Heart left ventricle (tissue), 16 donors: Measurements from ENCODE around the gene BST2. TPM values are rescaled to one million over a fixed set of nuclear protein-coding genes. Genes with fewer than 3 reads are reported as not detected.

ENCODE experiments used
- ATAC-seq, 4 donors: fragments of 200-7000 bp; cut with Tn5 transposase; one replicate each; pipeline ENCODE4 v1.9.1; 2020 to 2022; ENCODE audit warnings: moderate library complexity in 4 of 4, mild to moderate bottlenecking in 3 of 4, moderate number of reproducible peaks in 1 of 4
- DNase-seq, 5 donors: peaks; one replicate each; pipeline ENCODE4 v3.0.0-alpha.2; 2020
- H3K27ac ChIP-seq, 12 donors: fragments of 200-600 bp; sonication (generic) in 4 of 12; one replicate each; pipeline versions ENCODE4 v1.5.0 to v1.8.0; 2016 to 2022; ENCODE audit warnings: mild to moderate bottlenecking in 2 of 12
- H3K27me3 ChIP-seq, 9 donors: fragments of 200-600 bp; sonication (generic) in 2 of 9; one replicate each; pipeline versions ENCODE4 v1.5.1 to v1.8.0; 2016 to 2022; ENCODE audit warnings: mild to moderate bottlenecking in 3 of 9
- H3K36me3 ChIP-seq, 9 donors: fragments of 200-600 bp; sonication (generic) in 2 of 9; one replicate each; pipeline versions ENCODE4 v1.5.0 to v1.8.0; 2018 to 2022; ENCODE audit warnings: mild to moderate bottlenecking in 2 of 9
- H3K4me1 ChIP-seq, 12 donors: fragments of 200-600 bp; sonication (generic) in 4 of 12; one replicate each; pipeline versions ENCODE4 v1.5.0 to v1.8.0; 2016 to 2022; ENCODE audit warnings: mild to moderate bottlenecking in 3 of 12
- H3K4me3 ChIP-seq, 12 donors: fragments of 200-600 bp; sonication (generic) in 4 of 12; one replicate each; pipeline versions ENCODE4 v1.5.0 to v1.8.0; 2017 to 2022; ENCODE audit warnings: mild to moderate bottlenecking in 9 of 12, moderate library complexity in 4 of 12
- H3K9me3 ChIP-seq, 12 donors: fragments of 200-600 bp; sonication (generic) in 4 of 12; one replicate each; pipeline versions ENCODE4 v1.5.0 to v1.8.0; 2016 to 2022; ENCODE audit warnings: mild to moderate bottlenecking in 1 of 12
- POLR2A ChIP-seq, 2 donors: fragments of 450-650 bp; IDR thresholded peaks; one replicate each; pipeline ENCODE4 v1.6.1; 2017; ENCODE audit warnings: antibody characterized with exemption in 2 of 2, mild to moderate bottlenecking in 2 of 2, moderate library complexity in 2 of 2
- WGBS, 4 donors: extraction: QIAGEN DNeasy Blood & Tissue Kit in 2 of 4; methylation state at CpG; one replicate each; pipeline versions ENCODE4 v1.1.5 to v1.1.7; 2013 to 2018; 5-methylcytosine and 5-hydroxymethylcytosine counted together
- intact Hi-C, 10 donors: fragments of 100-400 bp; cut with DNase I; formaldehyde crosslinking; loops; one replicate each; pipeline versions ENCODE4 v1.11.1 to v1.14.2; 2022
- polyA plus RNA-seq, 2 donors: library from polyadenylated mRNA; stranded (reverse); fragments of 200-250 nt; gene quantifications; one replicate each; pipeline ENCODE4 v1.2.3, GENCODE V29; 2013
- total RNA-seq, 9 donors: library from RNA; depleted of rRNA in 2 of 9; stranded (reverse); fragments of >200 nt in 2 of 9; fragmentation: NEBNext Ultra II Directional in 3 of 9; extraction: Animal tissue kit (Norgen Biotek cat#: 25700) in 3 of 9; gene quantifications; one replicate each; pipeline versions ENCODE4 v1.1.0 to v1.2.4, GENCODE V29; 2016 to 2023
- TF ChIP-seq, protein P1 (sequence below), 12 donors: fragments of 200-600 bp; sonication (generic) in 4 of 12; IDR thresholded peaks; one replicate each; pipeline versions ENCODE4 v1.5.0 to v1.8.0; 2018 to 2022; ENCODE audit warnings: antibody characterized with exemption in 12 of 12, mild to moderate bottlenecking in 5 of 12
- donor health status: ischemic (EF 13 %, LVEDD 7.1; RV severe dilation, severe dysfunction).
- donor health status: healthy with polysubstance abuse.
- donor health status: DM: no; HTN: yes; CAD: no.
- donor health status: DM: no; HTN: no; CAD: no.
- donor health status: ischemic (EF 25% LVEDD 6.9; RV normal size, moderate dysfunction).
- donor health status: ischemic (EF 25% LVEDD 5.7; RV mildly dilated, moderate dysfunction).
- donor health status: healthy.
- donor health status: DM: yes; HTN: yes; CAD: no.
- donor health status: ischemic (EF 35%, LVEDD 5.7; RV mildly dilated, moderate dysfunction).
- donor health status: nonischemic (EF 11% LVEDD 7.7; RV severe dilation, severe dysfunction).
- donor health status: DM: yes; HTN: yes; CAD: no.
- donor health status: PGD.
- donor health status: ischemic (EF 29% LVEDD 5.4; RV normal size, mild dysfunction).
- donor health status: nonischemic (EF 23%, LVEDD 6.1; RV moderate dilation, normal function).

BST2 gene
- total and polyA plus RNA-seq, 11 donors, result 28.6 to 116 (median 49.4) TPM

- Histone ChIP-seq H3K4me3 (peak overlapping the region in 11 of 12 donors; percentile 44 to 83 (median 55)), H3K9me3 (no peaks in the 10 kb centered on the region), H3K36me3 (peaks cover 0 to 11% (median 0%) of the 10 kb centered on the region in 9 donors), H3K27ac (peak overlapping the region; percentile 51 to 97 (median 86)), H3K27me3 (peaks cover 0 to 5% (median 0%) of the 10 kb centered on the region in 9 donors), H3K4me1 (peaks cover 0 to 39% (median 7%) of the 10 kb centered on the region in 12 donors)
- 59 to 68% (median 65%) methylated on average over 8 to 10 of the region's 10 CpGs for WGBS, 4 donors
- DNase-seq (no peak), ATAC-seq (peak in 1 of 4 donors; percentile 12)
- TF ChIP-seq, protein P1, sequence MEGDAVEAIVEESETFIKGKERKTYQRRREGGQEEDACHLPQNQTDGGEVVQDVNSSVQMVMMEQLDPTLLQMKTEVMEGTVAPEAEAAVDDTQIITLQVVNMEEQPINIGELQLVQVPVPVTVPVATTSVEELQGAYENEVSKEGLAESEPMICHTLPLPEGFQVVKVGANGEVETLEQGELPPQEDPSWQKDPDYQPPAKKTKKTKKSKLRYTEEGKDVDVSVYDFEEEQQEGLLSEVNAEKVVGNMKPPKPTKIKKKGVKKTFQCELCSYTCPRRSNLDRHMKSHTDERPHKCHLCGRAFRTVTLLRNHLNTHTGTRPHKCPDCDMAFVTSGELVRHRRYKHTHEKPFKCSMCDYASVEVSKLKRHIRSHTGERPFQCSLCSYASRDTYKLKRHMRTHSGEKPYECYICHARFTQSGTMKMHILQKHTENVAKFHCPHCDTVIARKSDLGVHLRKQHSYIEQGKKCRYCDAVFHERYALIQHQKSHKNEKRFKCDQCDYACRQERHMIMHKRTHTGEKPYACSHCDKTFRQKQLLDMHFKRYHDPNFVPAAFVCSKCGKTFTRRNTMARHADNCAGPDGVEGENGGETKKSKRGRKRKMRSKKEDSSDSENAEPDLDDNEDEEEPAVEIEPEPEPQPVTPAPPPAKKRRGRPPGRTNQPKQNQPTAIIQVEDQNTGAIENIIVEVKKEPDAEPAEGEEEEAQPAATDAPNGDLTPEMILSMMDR (IDR thresholded peaks at IDR 0.05), result no peak
- no peak for TF ChIP-seq POLR2A (IDR thresholded peaks at IDR 0.05)
- intact Hi-C loops, result no loop called here
These were observed 836 bp upstream of the BST2 start for GRCh38 chr19:17406046-17406886.

DNA sequence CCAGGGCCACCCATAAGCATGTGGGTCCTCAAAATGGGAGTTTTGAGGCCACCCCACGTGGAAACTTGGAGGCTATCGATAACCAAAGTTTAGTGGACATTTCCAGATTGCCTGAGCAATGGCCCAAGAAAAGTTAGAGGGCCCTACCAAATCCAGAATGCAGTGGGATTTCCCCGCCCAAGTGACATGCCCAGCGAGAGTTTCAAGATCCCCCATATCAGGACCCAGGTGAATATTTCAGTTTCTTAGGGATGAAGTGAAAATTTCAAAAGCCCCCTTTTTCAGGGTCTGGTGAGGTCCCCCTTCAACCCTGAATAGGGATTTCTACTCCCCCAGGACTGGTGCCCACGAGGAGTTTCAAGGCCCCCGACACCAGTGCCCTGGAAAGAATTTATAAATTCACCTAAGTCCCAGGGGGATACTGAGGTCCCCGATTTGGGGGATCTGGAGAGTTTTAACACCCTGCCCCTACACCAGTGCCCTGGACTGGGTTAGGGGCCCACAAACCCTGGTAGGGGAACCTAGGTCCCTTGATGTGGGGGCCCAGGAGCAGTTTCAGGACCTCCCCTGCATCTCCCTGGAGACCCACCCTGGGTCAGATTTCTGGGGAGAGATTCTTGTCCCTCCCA is 695 bp downstream of the BST2 start:
- ATAC-seq (peak in 1 of 4 donors; percentile 6), DNase-seq (no peak)
- peak overlapping the region; percentile 44 to 83 (median 54) for H3K4me3 ChIP-seq
- peaks cover 0 to 39% (median 7%) of the 10 kb centered on the region in 12 donors for H3K4me1 ChIP-seq
- H3K27me3 ChIP-seq, result peaks cover 0 to 7% (median 0%) of the 10 kb centered on the region in 9 donors
- H3K36me3 ChIP-seq, result peaks cover 0 to 23% (median 0%) of the 10 kb centered on the region in 9 donors
- no peaks in the 10 kb centered on the region for H3K9me3 ChIP-seq
- H3K27ac ChIP-seq, result peak overlapping the region; percentile 67 to 97 (median 84)
- TF ChIP-seq POLR2A (IDR thresholded peaks at IDR 0.05), result no peak
- TF ChIP-seq, protein P1 (IDR thresholded peaks at IDR 0.05), result no peak
- 52 to 66% (median 63%) methylated on average over 7 of the region's 7 CpGs for WGBS, 4 donors
- intact Hi-C loops, result no loop called here

DNA sequence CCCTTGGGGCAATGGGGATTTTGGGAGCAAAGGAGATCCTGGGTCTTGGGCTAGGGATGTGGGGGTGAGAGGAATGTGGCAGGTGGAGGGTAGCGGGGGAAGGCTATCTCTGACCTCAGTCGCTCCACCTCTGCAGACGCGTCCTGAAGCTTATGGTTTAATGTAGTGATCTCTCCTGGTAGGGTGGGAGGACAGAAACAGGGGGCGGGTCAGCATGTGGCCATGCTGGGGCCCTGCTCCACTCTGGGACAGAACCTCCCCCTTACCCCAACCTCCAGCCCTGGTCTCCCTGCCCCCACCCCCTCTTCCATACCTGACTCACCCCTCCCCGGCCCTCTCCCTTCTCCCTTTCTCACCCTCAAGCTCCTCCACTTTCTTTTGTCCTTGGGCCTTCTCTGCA is 1.4 kb downstream of the BST2 start:
- no peaks in the 10 kb centered on the region for H3K9me3 ChIP-seq
- intact Hi-C loops, result no loop called here

More for the DNA sequence above, 1.4 kb downstream of the BST2 start:
- H3K4me1 ChIP-seq, result peaks cover 0 to 39% (median 7%) of the 10 kb centered on the region in 12 donors
- peaks cover 0 to 26% (median 0%) of the 10 kb centered on the region in 9 donors for H3K36me3 ChIP-seq
- WGBS, 4 donors, result 60 to 79% (median 69%) methylated on average over 6 of the region's 6 CpGs
- DNase-seq, result no peak
- TF ChIP-seq, protein P1 (IDR thresholded peaks at IDR 0.05), result no peak
- TF ChIP-seq POLR2A (IDR thresholded peaks at IDR 0.05), result no peak
- peak overlapping the region; percentile 44 to 83 (median 54) for H3K4me3 ChIP-seq
- H3K27me3 ChIP-seq, result peaks cover 0 to 7% (median 0%) of the 10 kb centered on the region in 9 donors
- H3K27ac ChIP-seq, result peak overlapping the region; percentile 67 to 97 (median 84)
- no peak for ATAC-seq
